HG02840 (cell line): ENCODE measurements around the gene SLC5A2.
"Not testable (repeated sequence)": the region's sequence is repeated elsewhere in the genome, so short reads cannot be mapped to it uniquely, and the experiment has no call there.

Experiments
- ATAC-seq: cut with Tn5 transposase; IDR thresholded peaks from one replicate; pipeline ENCODE4 v1.9.1; 2021; ENCODE audit warnings: mild to moderate bottlenecking, moderate library complexity, moderate number of reproducible peaks; ENCODE audit not compliant: unreplicated experiment, low FRiP score

The SLC5A2 gene

DNA sequence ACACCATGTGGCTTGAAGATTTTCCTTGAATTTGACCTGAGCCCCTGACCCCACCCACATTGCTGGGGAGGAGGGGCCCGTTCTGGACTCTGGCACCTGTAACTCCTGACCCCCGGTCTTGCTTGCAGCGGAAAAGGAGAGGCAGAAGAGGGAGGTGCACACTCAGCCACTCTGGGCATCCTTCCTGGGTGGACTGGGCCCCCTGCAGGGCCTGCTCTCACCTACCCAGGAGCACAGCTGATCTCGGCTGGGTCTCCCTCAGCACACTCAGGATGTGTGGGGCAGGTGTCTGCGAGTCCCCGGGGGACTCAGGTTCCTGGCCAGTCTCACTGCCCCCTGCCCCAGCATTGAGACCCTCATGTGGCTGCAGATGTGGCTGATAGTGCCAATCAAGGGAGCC, 40.8 kb downstream of the SLC5A2 start:
- ATAC-seq, result not testable (repeated sequence)

DNA sequence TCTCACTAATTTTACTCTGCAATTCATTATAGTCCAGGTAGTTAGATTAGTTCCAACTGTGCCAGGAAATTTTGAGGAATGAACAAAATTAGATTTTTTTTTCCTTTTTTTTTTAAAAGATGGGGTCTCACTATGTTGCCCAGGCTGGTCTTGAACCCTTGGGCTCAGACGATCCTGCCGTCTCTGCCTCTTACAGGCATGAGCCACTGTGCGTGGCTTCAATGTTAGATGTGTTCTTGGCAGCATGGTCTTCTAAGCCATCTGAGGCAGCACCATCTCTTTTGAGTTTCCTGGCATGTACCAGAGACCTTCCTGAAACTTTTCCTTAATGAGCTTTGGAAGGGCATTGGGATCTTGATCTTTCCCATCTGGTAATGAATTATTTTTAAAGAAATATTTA, 42.2 kb downstream of the SLC5A2 start:
- ATAC-seq, result no peak

DNA sequence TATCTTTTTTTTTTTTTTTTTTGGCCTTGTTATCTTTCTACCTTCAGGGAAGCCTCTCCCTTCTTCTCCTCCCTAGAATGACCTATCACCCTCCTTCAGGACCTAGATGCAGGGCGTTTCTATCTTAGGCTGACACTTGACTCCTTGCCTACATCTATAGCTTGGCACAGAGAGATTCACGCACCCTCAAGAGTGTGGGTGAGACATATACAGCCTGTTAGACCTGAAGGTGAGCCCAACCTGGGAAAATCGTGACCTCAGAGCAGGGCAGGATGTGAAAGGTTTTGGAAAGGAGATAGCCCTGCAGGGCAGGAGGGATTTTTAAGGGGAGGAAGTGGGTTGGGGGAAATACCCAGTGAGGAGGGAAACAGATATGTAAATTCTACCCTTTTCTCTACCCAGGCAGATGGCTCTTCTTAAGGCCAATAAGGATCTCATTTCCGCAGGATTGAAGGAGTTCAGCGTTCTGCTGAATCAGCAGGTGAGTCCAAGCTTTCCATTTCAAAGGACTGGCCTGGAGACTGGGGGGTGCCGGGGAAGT, 44.9 kb downstream of the SLC5A2 start, which contains the start of gene AHSP:
Gene AHSP, plus strand, starts transcription at position 167 of the 541 bp plus-strand sequence. Its CDS starts 240 bp downstream, at position 407.
- ATAC-seq, result no peak

DNA sequence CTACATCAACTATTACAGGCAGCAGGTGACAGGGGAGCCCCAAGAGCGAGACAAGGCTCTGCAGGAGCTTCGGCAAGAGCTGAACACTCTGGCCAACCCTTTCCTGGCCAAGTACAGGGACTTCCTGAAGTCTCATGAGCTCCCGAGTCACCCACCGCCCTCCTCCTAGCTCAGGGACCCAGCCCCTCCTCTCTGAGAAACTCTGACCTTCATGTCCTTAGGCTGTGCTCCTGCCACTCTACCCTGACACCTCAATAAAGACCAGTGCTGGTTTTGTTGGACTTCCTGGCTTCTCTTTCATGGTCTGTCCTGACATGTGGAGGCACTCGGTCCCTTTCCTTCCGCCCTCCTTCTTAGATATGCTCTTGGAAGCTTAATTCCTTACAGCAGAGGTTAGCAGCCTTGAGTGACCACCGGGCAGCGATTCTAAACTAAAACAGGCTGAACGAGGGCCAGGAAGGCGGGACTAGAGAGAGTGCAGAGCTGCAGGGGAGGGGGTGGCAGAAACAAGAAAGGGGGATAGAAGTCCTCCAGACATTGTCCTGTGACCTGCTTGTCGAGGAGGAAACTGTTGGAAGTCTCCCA, 45.7 kb downstream of the SLC5A2 start:
- ATAC-seq, result no peak

DNA sequence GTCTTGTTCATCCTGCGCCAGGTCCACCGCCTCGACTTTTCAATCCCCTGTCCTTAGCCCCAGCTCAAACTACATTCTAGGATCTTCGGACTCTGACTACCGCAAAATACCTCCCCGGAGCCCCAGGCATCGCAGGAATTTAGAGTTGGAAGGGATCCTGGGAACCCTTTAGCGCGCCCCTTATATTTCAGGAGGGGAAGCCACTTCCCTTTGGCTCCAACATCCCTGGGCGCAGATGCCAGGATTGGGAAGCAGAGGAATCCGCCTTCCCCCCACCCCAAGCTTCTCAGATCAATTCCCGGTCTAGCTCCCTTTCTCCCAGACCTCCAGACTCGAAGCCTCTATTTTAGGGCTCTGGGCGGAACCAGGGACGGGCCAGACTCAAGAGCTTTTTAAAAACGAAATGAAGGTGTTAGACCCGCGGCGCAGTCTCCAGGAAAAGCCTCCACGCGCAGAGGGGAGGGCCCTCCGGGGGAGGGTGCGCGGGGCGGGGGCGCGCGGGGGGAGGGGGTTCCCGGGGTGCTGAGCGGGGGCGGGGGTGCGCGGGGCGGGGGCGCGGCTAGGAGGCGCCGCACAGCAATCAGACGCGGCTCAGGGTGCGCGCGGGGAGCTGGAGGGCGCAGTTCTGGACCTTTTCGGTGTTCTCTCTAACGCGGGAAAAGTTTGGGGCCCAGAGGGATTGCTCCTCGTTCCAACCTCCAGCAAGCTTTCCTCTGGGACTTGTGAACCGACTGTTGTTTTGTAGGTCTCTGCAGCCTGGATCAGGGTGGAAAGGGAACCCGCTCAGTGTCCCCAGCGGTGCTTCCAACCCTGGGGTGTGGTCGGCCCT, 46.4 kb downstream of the SLC5A2 start:
- ATAC-seq, result no peak

DNA sequence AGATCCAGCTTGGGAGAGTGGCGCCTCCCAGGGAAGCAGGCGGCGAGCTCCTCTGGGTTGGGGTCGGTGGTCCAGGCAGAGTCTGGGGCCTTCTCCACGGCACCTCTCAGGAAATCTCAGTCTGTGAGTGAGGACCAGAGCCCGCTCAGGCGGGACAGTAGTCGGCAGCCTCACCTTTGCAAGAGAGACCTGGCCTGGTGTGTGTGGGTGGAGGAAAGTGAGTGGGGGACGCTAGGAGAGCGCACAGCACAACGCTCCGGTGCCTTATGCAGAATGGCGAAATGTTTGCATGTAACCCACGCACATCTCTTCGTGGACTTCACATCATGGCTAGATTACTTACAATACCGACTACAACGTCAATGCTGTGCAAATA, 47.0 kb downstream of the SLC5A2 start:
- ATAC-seq, result no peak

DNA sequence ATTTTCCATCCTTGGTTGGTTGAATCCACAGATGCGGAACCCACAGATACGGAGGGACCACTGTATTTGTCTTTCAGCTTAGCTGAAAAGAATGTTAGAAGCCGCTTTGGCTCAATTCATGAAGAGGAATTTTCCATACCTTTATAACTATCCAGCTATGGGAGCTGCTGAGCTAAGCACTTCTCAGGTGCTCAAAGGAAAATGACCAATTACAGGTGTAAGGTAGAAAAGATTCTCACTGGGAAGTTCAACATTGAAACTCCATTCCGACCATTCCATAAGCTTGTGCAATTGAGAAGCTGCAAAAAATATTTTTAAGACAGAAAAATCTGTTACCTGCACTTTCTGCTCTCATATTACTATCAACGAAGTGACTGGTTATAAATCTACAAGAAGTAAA, 47.5 kb downstream of the SLC5A2 start:
- ATAC-seq, result no peak

DNA sequence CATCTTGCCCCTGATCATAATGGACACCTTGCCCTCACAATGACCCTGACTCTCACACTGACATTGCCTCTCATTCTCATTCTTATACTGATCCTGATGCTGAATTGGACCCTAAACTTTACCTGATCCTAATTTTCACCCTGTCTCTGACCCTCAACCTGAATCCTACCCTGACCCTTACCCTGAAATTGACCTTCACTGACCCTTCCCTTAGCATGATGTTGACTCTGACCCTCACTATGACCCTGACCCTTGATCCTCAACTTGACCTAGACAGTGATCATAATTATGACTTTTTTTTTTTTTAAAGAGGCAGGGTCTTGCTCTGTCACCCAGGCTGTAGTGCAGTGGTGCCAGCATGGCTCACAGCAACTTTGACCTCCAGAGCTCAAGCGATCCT, 48.2 kb downstream of the SLC5A2 start:
- no peak for ATAC-seq

DNA sequence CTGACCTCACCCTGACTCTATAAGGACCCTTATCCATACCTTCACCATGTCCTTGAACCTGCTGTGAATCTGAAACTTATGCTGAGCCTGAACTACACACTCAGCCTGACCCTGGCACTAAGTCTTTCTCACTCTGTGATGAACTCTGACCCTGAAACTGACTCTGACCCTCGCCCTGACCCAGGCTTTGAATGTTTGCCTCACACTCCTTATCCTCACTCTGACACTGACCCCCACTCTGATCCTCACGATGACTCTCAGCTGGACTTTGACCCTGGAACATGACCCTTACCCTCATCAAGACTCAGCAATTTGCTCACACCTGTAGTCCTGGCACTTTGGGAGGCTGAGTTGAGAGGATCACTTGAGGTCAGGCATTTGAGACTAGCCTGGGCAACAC, 49.2 kb downstream of the SLC5A2 start:
- no peak for ATAC-seq

DNA sequence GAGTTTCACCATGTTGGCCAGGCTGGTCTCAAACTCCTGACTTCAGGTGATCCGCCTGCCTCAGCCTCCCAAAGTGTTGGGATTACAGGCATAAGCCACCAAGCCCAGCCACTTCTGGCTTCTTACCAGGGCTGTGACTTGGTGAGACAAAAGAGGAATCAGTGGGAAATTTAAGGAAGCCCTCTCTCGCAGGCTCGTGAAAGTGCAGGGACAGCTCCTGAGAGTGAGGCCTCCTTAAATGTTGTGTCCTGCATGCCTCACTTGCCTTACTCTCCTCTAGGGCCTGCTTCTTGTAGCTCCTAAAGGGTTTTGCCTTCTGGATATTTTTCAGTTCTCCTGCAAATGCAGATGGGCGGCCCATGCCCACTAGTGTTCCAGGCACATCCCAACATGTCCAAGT, 50.0 kb downstream of the SLC5A2 start:
- no peak for ATAC-seq

DNA sequence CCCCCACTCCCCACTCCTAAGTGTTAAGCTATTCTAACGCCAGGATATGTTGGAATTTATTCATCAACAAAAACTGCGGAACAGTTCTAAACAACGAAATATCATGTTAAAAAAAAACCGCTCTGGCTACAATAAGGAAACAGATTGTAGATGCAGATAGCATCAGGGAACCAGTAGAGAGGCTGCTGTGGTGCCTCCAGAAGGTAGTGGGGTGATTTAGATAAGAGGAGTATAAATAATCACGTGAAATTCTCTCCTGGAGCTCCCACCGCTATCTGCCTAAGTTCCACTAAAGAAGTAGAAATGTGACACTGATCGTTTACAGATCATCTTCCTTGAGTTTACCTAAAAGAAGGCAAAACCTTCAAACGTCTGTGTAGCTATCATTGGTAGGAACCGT, 52.8 kb downstream of the SLC5A2 start:
- ATAC-seq, result no peak

DNA sequence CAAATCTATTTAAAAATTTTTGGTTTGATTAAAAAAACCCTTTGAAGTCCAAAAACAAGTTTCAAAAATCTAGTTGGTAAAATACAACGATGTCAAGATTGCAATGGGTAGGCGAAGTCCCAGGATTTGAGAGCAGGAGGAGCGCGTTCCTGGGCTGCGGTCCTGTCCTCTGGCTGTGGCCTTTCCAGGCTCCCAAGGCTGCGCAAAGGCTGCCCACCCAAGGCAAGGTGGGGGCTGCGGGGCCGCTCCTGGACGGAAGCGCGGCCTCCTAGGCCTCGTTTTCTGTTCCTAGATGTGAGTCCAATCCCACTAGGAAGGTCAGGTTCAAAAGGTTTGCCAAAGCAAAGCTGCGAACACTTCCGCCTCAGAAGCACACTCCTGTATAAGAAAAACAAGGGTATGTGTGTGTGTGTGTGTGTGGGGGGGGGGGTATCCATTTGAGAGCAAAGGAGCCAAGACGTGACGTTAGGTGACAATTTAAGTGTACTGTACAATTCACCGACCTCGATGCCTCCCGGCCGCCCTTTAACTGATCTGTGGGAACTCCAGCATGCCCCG, 54.0 kb downstream of the SLC5A2 start:
- ATAC-seq, result no peak

DNA sequence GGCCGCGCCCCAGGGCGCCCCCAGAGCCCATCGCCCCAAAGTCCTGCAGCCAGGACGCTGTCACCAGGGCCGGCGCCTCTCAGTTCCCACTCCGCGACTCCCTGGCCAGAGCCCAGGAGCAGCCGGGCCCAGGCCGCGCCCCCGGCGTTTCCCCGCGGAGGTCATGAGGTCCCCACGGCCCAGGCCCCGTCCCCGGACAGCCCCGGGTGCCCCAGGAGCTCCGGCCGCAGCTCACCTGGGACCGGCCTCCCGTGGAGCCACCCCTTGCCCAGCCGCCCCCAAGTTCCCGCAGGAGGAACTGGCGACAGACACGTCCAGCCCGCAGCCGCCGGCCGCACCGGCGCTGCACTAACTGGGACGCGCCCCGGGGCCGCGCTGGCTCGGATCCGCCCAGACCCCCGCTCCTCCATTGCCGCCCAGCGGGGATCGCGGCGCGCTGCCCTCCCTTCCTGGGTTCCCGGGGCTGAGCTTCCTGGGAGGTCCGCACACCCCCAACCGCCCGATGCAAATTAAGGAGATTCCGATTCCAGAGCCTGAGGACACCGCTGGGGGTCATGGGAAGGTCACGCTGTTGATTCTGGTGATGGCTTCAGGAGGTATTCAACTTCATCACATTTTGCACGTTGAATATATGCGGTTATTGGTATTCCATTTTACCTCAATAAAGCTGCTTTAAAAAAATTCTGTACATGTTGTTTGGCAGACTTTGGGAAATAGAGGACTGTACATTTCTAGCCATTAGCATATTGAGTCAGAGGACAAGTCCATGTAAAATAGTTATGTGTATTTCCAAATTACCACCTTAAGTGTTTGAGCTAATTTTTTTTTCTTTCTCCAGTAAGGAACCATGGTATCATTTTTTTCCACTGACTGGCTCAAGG, 54.7 kb downstream of the SLC5A2 start:
- ATAC-seq, result no peak

DNA sequence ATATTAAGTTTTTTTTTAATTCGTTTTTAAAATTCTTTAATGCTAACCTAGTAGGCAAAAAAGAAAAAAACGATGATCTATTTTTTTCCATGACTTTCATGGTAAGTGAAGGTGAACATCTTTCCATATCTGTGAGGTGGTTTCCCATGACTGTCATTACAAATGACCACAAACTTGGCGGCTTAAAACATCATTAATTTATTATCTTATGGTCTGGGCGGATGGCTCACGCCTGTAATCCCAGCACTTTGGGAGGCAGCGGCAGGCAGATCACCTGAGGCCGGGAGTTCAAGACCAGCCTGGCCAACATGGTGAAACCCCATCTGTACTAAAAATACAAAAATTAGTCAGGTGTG, 55.3 kb downstream of the SLC5A2 start:
- not testable (repeated sequence) for ATAC-seq

DNA sequence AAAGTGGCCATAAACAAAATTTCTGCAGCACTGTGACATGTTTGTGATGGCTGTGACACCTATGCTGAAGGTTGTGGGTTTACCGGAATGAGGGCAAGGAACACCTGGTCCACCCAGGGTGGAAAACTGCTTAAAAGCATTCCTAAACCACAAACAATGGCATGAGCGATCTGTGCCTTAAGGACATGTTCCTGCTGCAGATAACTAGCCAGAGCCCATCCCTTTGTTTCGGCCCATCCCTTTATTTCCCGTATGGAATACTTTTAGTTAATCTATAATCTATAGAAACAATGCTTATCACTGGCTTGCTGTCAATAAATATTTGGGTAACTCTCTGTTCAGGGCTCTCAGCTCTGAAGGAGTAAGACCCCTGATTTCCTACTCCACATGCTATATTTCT, 56.8 kb downstream of the SLC5A2 start:
- not testable (repeated sequence) for ATAC-seq
